Measurements from ENCODE around the gene TSHZ1.

TSHZ1 gene

GRCh38 chr18:75309564-75309963 is 99.0 kb downstream of the TSHZ1 start:
- no peaks in the 10 kb centered on the region for H3F3A ChIP-seq (ENCODE audit: insufficient read depth)
- no peaks in the 10 kb centered on the region for H3K36me3 ChIP-seq (ENCODE audit: low read length)
- H2AFZ ChIP-seq (ENCODE audit: low read depth, low read length, severe bottlenecking) = no peak overlapping the region
- H3K9ac ChIP-seq (ENCODE audit: low read length) = no peak overlapping the region
- no peaks in the 10 kb centered on the region; the same call in 1 of the 2 replicates for H3K9me3 ChIP-seq (ENCODE audit: insufficient read depth, low read length)
- no peaks in the 10 kb centered on the region for H3K27me3 ChIP-seq (ENCODE audit: low read length)
- TF ChIP-seq, protein P1, sequence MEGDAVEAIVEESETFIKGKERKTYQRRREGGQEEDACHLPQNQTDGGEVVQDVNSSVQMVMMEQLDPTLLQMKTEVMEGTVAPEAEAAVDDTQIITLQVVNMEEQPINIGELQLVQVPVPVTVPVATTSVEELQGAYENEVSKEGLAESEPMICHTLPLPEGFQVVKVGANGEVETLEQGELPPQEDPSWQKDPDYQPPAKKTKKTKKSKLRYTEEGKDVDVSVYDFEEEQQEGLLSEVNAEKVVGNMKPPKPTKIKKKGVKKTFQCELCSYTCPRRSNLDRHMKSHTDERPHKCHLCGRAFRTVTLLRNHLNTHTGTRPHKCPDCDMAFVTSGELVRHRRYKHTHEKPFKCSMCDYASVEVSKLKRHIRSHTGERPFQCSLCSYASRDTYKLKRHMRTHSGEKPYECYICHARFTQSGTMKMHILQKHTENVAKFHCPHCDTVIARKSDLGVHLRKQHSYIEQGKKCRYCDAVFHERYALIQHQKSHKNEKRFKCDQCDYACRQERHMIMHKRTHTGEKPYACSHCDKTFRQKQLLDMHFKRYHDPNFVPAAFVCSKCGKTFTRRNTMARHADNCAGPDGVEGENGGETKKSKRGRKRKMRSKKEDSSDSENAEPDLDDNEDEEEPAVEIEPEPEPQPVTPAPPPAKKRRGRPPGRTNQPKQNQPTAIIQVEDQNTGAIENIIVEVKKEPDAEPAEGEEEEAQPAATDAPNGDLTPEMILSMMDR (IDR thresholded peaks at IDR 0.05; ENCODE audit: insufficient read depth, low read length, poor library complexity, severe bottlenecking) = no peak
- no peak for TF ChIP-seq EZH2phosphoT487 (conservative IDR thresholded peaks at IDR 0.05; ENCODE audit: low read length)
- H3K79me2 ChIP-seq (ENCODE audit: insufficient read depth, low read length) = no peaks in the 10 kb centered on the region
- H3K4me2 ChIP-seq (ENCODE audit: low read depth, low read length, poor library complexity, severe bottlenecking) = no peak overlapping the region
- no peak overlapping the region for H3K27ac ChIP-seq (ENCODE audit: low read depth, low read length)
- no peaks in the 10 kb centered on the region for H4K20me1 ChIP-seq (ENCODE audit: low read depth, low read length)
- no peaks in the 10 kb centered on the region for H3K9me2 ChIP-seq (replicated peaks; ENCODE audit: insufficient read depth, low read length)
- H3K4me3 ChIP-seq (ENCODE audit: insufficient read depth, low read length, poor library complexity, severe bottlenecking) = no peak overlapping the region

GRCh38 chr18:75314117-75314516 is 103.5 kb downstream of the TSHZ1 start:
- no peaks in the 10 kb centered on the region for H4K20me1 ChIP-seq (ENCODE audit: low read depth, low read length)

DNA sequence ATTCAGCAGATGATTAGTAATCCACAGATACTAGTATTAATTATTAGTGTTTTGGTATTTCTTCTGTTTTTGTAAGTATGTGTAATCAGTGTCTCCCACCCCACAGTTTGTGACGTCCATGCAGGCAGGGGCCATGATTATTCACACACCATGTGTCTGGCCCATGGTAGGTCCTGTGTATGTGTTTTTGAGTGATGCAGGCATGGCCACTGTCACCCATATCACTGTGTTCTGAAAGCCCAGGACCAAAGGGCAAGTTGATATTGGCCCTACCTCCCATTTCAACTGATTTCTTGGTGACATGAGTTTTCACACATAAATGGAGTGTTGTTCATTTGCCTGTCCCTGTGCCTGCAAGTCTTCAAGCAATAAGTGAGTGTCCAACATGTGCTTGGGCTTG is 104.0 kb downstream of the TSHZ1 start:
- no peak overlapping the region for H3K4me2 ChIP-seq (ENCODE audit: low read depth, low read length, poor library complexity, severe bottlenecking)
- H4K20me1 ChIP-seq (ENCODE audit: low read depth, low read length) = no peaks in the 10 kb centered on the region
- H3K27me3 ChIP-seq (ENCODE audit: low read length) = no peaks in the 10 kb centered on the region
- no peaks in the 10 kb centered on the region for H3K36me3 ChIP-seq (ENCODE audit: low read length)
- H3K79me2 ChIP-seq (ENCODE audit: insufficient read depth, low read length) = no peaks in the 10 kb centered on the region
- H3K27ac ChIP-seq (ENCODE audit: low read depth, low read length) = no peak overlapping the region
- H3K9me3 ChIP-seq (ENCODE audit: insufficient read depth, low read length) = no peaks in the 10 kb centered on the region
- no peak overlapping the region for H3K9ac ChIP-seq (ENCODE audit: low read length)
- H2AFZ ChIP-seq (ENCODE audit: low read depth, low read length, severe bottlenecking) = no peak overlapping the region
- TF ChIP-seq EZH2phosphoT487 (conservative IDR thresholded peaks at IDR 0.05; ENCODE audit: low read length) = no peak
- TF ChIP-seq, protein P1 (IDR thresholded peaks at IDR 0.05; ENCODE audit: insufficient read depth, low read length, poor library complexity, severe bottlenecking) = no peak
- H3K4me3 ChIP-seq (ENCODE audit: insufficient read depth, low read length, poor library complexity, severe bottlenecking) = no peak overlapping the region
- H3K9me2 ChIP-seq (replicated peaks; ENCODE audit: insufficient read depth, low read length) = no peaks in the 10 kb centered on the region
- no peaks in the 10 kb centered on the region for H3F3A ChIP-seq (ENCODE audit: insufficient read depth)

More at GRCh38 chr18:75314117-75314516, 103.5 kb downstream of the TSHZ1 start:
- Histone ChIP-seq H3K4me3 (ENCODE audit: insufficient read depth, low read length, poor library complexity, severe bottlenecking) (no peak overlapping the region), H3F3A (ENCODE audit: insufficient read depth) (no peaks in the 10 kb centered on the region), H3K79me2 (ENCODE audit: insufficient read depth, low read length) (no peaks in the 10 kb centered on the region), H2AFZ (ENCODE audit: low read depth, low read length, severe bottlenecking) (no peak overlapping the region), H3K36me3 (ENCODE audit: low read length) (no peaks in the 10 kb centered on the region), H3K27me3 (ENCODE audit: low read length) (no peaks in the 10 kb centered on the region), H3K9ac (ENCODE audit: low read length) (no peak overlapping the region), H3K9me3 (ENCODE audit: insufficient read depth, low read length) (no peaks in the 10 kb centered on the region), H3K27ac (ENCODE audit: low read depth, low read length) (no peak overlapping the region), H3K4me2 (ENCODE audit: low read depth, low read length, poor library complexity, severe bottlenecking) (no peak overlapping the region), H3K9me2 (replicated peaks; ENCODE audit: insufficient read depth, low read length) (no peaks in the 10 kb centered on the region)
- TF ChIP-seq, protein P1 (IDR thresholded peaks at IDR 0.05; ENCODE audit: insufficient read depth, low read length, poor library complexity, severe bottlenecking) = no peak
- TF ChIP-seq EZH2phosphoT487 (conservative IDR thresholded peaks at IDR 0.05; ENCODE audit: low read length) = no peak

Measured in SU-DHL-6 (cell line).